SIG-M5 treated with dmso at 0.1 percent for 504 hours (cell line): ENCODE data around the gene WDR37.
"Not testable (repeated sequence)": the region's sequence is repeated elsewhere in the genome, so short reads cannot be mapped to it uniquely, and the experiment has no call there.

Source experiments
- DNase-seq: peaks from one replicate; lab custom pipeline; 2025; ENCODE audit not compliant: unreplicated experiment; lab: John Stamatoyannopoulos, UW

The WDR37 gene

DNA sequence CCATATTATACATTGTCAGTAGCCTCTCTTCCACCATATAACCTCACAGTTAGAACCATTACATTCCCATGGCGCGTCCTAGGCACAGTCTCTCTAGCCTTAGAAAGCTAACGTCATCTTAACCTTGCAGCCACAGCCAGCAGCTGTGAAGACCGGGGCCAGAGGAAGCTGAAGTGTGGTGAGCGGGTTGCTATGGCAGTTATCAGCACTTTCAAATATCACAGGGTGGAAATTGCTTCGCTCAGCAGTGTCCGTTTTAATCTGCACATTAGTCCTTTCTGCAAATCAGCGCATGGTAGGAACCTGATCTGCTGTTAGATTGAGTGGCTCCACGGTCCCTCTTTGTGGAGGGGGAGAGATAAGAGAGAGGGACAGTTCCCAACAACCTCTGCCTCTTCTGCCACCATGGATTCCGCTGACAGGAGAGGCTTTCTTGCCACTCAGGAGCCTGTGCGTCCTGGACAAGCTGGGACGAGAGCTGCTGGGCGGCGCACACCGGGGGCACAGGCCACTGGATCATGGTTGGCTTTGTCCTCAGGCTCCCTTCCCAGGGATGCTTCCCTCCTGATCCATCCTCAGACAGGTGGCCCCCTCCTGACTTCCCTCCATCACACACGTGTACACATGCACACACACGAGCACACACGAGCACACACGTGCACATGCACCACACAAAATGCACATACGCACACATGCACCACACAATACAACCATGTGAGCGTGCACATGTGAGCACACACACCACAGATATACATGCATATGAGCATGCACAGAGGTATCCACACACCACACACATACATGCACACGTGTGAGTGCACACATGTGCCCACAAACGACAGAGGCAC is 93.8 kb downstream of the WDR37 start:
- no peak for DNase-seq

- DNase-seq = no peak
Observed at GRCh38 chr10:1150638-1150955, 94.4 kb downstream of the WDR37 start.

DNA sequence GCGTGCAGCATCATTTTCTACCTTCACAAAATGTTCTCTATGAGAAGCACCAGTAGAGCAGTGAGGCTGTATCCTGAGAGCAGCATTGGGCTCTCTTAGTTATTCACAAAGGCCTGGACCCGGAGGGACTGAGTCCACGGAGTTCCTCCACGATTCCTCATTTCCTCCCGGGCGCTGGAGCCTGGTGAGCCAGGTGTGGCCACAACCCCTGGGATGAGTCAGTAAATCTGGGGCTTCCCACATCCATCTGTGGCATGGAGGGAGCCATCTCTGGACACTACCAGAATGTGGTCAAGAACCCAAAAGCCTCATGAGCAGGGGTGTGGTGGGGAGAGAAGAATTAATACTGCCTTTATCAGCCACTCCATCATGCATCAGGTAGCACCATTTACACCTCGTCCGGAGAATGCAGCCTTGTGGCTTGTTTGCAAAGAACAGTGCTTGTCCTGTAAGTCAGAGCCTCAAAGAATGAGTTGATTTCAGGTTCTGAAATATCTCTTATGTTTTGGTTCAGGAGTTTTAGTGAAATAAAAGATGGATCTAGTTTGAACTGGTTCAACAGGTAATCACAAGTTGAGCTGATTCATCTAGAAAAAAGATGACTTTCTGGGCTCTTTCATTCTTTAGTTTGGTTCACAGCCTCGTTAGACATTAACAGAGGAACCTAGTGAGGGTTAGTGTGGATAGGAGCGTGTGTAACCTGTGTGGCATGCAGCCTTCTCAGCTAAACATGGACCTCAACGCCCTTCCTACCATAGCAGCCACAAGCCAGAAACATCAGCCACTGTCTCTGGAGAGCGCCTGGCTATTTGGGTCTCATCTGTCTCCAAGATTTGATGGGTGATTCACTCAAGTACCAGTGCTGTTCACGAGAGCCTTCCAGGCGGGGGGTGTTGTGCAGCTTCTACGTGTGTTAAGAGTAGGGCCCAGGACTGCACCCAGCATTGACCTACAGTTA is 95.2 kb downstream of the WDR37 start:
- DNase-seq = no peak

DNA sequence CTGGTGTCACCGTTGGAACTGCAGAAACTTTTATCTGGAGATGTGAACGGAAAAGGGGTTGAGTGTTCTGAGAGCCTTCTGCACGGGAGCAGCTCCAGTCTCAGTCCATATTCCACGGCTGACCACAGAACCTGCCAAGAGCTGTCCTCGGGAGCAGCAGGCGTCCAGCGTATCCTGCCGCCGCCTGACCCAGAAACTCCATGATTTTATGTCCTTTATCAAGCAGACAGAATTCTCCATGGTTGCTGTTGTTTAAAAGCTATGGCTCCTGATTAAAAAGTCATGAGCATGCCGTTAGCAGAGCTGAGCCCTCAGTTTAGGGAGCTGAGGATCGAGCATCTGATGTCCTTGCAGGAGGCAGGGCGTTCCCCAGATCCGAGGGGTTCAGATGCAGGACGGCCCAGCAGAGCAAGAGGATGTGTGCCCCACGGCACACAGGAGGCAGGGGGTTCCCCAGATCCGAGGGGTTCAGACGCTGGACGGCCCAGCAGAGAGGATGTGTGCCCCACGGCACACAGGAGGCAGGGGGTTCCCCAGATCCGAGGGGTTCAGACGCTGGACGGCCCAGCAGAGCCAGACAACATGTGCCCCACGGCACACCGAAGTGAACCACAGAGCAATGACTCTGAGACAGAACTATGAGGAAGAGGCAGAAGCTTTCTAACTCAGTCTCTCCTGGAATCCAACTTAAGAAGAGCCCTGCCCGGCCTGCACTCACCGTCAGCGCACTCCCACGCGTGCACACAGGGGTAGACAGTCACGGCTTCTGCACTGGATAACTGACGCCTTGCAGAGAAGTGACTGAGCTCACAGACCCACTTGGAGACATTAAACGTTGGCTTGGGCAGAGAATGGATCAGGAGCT is 96.4 kb downstream of the WDR37 start:
- no peak for DNase-seq

DNA sequence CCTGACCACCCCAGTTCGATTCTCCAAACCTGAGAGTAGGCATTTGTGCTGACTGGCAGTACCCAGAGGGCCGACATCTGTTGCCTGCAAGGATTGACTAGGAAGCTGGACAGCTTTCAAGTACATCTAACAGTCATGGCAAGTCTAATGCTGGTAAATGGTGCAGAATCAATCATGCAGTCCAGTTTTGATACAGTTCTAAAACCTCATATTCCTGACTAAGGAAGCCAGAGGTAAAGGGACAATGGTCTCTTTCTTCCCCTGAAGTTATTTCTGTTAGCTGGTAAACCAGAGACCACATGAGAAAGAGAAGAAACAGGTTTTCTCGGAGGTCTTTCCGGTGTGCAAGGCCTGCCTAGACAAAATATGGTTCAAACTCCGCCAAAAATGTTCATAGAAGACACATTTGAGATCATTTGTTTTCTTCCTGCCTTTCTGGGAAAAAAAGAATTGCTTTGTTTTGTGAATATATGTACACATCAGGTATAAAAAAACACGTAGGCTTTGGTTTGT is 97.1 kb downstream of the WDR37 start:
- no peak for DNase-seq

GRCh38 chr10:1153805-1154351 is 97.7 kb downstream of the WDR37 start:
- DNase-seq = no peak

DNA sequence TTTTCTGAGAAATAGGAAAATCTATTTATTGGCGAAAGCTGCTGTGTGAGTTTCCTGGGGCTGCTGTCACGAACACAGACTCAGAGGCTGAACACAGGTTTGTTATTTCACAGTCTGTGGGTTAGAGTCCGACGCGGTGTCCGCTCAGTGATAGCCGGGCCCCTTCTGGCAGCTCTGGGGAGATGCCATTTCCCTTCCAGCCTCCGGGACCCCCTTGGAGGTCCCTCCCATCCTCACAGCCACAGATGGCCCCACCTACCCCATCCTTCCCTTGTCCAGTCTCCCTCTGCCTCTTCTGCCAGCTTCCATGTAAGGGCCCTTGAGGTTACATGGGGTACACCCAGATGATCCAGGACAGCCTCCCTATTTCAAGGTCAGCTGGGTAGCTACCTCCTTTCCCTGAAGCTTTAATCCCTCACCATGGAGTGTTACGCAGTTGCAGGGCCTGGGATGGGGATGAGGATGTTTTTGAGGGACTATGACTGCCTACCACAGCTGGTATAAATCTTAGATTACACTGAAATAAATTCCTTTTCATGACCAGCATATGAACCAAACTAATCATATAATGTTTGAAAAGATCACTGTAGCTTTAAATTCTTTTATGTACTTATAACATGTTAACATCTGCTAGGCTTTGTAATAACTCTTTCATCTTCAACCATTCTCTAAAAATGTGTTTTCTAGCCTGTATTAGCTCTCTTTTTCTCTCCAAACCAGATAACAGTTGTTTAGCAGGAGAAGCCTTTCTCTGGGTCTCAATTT is 98.5 kb downstream of the WDR37 start:
- no peak for DNase-seq

- DNase-seq = no peak
Observed at GRCh38 chr10:1155791-1156615, 99.8 kb downstream of the WDR37 start.

DNA sequence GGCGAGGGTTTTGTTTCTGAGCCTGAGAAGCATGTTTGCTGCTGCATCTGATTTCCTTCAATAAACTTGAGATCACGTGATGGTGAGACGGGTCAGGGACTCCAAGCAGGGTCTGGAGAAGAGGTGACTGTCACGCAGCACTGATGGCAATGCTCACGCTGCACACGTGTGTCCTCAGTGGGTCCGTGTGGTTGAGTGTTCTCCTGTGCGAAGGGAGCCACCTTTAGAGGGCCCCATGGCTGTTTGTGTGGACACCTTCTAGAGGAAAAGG is 100.4 kb downstream of the WDR37 start:
- DNase-seq = no peak

- DNase-seq = no peak
Observed at GRCh38 chr10:1156921-1157614, 100.9 kb downstream of the WDR37 start.

GRCh38 chr10:1157615-1157933 is 101.4 kb downstream of the WDR37 start:
- no peak for DNase-seq

GRCh38 chr10:1158066-1158465 is 101.9 kb downstream of the WDR37 start:
- no peak for DNase-seq

GRCh38 chr10:1158536-1158935 is 102.4 kb downstream of the WDR37 start:
- not testable (repeated sequence) for DNase-seq

DNA sequence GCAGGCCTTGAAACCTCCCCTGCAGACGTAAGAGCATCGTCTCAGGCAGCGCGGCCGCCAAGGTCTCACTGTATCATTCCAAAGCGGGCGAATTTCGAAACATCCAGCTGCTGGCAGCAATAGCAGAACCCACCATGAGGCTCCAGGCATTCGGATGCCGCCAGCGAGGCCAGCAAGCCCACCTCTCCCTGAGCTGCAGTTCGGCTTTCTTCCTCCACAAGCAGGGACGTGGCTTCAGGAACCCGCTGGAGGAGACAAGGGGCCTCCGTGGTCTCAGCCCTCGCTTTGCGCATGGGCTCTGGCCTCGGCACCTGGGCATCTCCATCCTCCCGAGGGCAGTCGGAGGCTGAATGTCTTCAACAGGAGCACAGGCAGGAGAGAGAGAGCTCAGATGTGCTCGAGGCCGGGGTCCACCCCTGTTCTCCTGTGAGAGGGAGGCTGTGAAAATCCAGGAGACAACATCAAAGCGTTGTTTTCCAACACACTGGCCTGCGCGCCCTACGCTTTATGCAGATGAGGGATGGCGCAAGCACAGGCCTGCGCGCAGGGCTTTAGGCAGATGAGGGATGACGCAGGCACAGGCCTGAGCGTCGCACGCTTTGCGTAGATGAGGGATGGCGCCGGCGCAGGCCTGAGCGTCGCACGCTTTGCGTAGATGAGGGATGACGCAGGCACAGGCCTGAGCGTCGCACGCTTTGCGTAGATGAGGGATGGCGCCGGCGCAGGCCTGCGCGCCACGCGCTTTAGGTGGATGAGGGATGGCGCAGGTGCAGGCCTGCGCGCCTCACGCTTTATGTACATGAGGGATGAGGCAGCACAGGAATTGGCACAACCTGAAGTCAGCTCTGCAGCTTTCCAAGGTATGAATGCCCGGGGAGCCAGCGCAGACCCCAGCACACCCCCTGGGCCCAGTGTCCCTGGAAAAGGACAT is 103.2 kb downstream of the WDR37 start:
- DNase-seq = no peak

GRCh38 chr10:1160561-1161314 is 104.6 kb downstream of the WDR37 start:
- no peak for DNase-seq

DNA sequence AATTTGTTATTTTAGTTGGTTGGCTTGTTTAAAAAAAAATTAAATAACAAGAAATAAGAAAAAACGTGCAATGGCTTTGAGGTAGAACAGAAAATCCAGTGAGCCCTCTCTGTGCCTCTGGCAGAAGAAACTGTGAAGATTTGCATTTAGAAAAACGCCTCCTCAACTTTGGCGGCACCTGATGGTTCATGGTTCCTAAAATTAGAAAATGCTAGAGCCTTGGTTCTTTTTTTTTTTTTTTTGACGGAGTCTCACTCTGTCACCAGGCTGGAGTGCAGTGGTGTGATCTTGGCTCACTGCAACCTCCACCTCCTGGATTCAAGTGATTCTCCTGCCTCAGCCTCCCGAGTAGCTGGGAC is 105.1 kb downstream of the WDR37 start:
- not testable (repeated sequence) for DNase-seq
